Measurements from ENCODE around the gene PSTPIP1.

GRCh38 chr15:76978522-76979330 lies 16.2 kb upstream of the PSTPIP1 start:
- TF ChIP-seq CTCF (IDR thresholded peaks at IDR 0.05; ENCODE audit: insufficient read depth, low read depth, low read length) (no peak), EZH2 (IDR thresholded peaks at IDR 0.05; ENCODE audit: insufficient read depth, low read length) (no peak)
